ENCODE measurements around the gene ZNF385C.

GRCh38 chr17:42142371-42142896 lies 44.2 kb upstream of the ZNF385C start:
- TF ChIP-seq POLR2AphosphoS5 (IDR thresholded peaks at IDR 0.05; ENCODE audit: borderline replicate concordance, low read depth, low read length) (no peak), EZH2 (IDR thresholded peaks at IDR 0.05) (no peak), FOXP2 (optimal IDR thresholded peaks at IDR 0.05; ENCODE audit: control extremely low read depth, extremely low read length, insufficient read depth) (no peak)
